ENCODE data around the gene STX1A.

- no peak for TF ChIP-seq POLR2A (IDR thresholded peaks at IDR 0.05)
- TF ChIP-seq CTCF (IDR thresholded peaks at IDR 0.05) = no peak
Observed at GRCh38 chr7:73703225-73703624, 16.2 kb downstream of the STX1A start.
